HG03571 (cell line): Measurements from ENCODE around the gene PLCXD3.
"Not testable (repeated sequence)": the region's sequence is repeated elsewhere in the genome, so short reads cannot be mapped to it uniquely, and the experiment has no call there.

Experiments used
- ATAC-seq: cut with Tn5 transposase; IDR thresholded peaks from one replicate; pipeline ENCODE4 v1.9.1; 2021; ENCODE audit not compliant: unreplicated experiment

The PLCXD3 gene

GRCh38 chr5:41493490-41494126 lies 16.8 kb downstream of the PLCXD3 start:
- not testable (repeated sequence) for ATAC-seq

- no peak for ATAC-seq
Observed at GRCh38 chr5:41485533-41485932, 24.9 kb downstream of the PLCXD3 start.

GRCh38 chr5:41482715-41483114 lies 27.7 kb downstream of the PLCXD3 start:
- no peak for ATAC-seq

- ATAC-seq = no peak
Observed at GRCh38 chr5:41482173-41482572, 28.2 kb downstream of the PLCXD3 start.

- not testable (repeated sequence) for ATAC-seq
Observed at GRCh38 chr5:41471571-41472208, 38.7 kb downstream of the PLCXD3 start.

GRCh38 chr5:41465493-41466171 lies 44.8 kb downstream of the PLCXD3 start:
- ATAC-seq = no peak

- no peak for ATAC-seq
Observed at GRCh38 chr5:41459557-41459956, 50.8 kb downstream of the PLCXD3 start.

- ATAC-seq = no peak
Observed at GRCh38 chr5:41457094-41457493, 53.3 kb downstream of the PLCXD3 start.

GRCh38 chr5:41452506-41452905 lies 57.9 kb downstream of the PLCXD3 start:
- no peak for ATAC-seq

GRCh38 chr5:41447650-41448510 lies 62.5 kb downstream of the PLCXD3 start:
- ATAC-seq = no peak

- ATAC-seq = no peak
Observed at GRCh38 chr5:41445937-41446563, 64.4 kb downstream of the PLCXD3 start.

GRCh38 chr5:41435276-41435675 lies 75.1 kb downstream of the PLCXD3 start:
- ATAC-seq = no peak

- ATAC-seq = no peak
Observed at GRCh38 chr5:41433552-41434181, 76.7 kb downstream of the PLCXD3 start.

- no peak for ATAC-seq
Observed at GRCh38 chr5:41432481-41433253, 77.7 kb downstream of the PLCXD3 start.

- no peak for ATAC-seq
Observed at GRCh38 chr5:41427505-41427904, 82.9 kb downstream of the PLCXD3 start.

- ATAC-seq = no peak
Observed at GRCh38 chr5:41425736-41426135, 84.7 kb downstream of the PLCXD3 start.

- ATAC-seq = no peak
Observed at GRCh38 chr5:41420492-41421067, 89.8 kb downstream of the PLCXD3 start.

- ATAC-seq = no peak
Observed at GRCh38 chr5:41418220-41419031, 92.0 kb downstream of the PLCXD3 start.
